Measurements from ENCODE around the gene PLD3. TPM values are rescaled to one million over a fixed set of nuclear protein-coding genes. Genes with fewer than 3 reads are reported as not detected.

Gene PLD3
- total RNA-seq, 1 experiment from 2014 or later, result 310 TPM

- TF ChIP-seq CTCF (conservative IDR thresholded peaks at IDR 0.05; ENCODE audit: low read depth, low read length), result no peak
- no peak for TF ChIP-seq EZH2 (IDR thresholded peaks at IDR 0.05; ENCODE audit: borderline replicate concordance, low read depth, low read length, poor library complexity, severe bottlenecking)
- ChIA-PET CTCF (interaction anchor here (1.6 kb wide), 1 partner anchor 8 kb away, joined by 4 read pairs; no protein-coding TSS in a partner anchor), POLR2A (ENCODE audit: low non-redundant PET) (no interaction called here)
- Histone ChIP-seq H3K4me3 (ENCODE audit: low read depth, low read length, poor library complexity, severe bottlenecking) (no peak overlapping the region), H3K36me3 (ENCODE audit: insufficient read depth, low read length, poor library complexity, severe bottlenecking) (no peaks in the 10 kb centered on the region), H3K27ac (ENCODE audit: low read depth, low read length, poor library complexity, severe bottlenecking) (peak overlapping the region; percentile 17), H3K4me1 (ENCODE audit: insufficient read depth, low read length, poor library complexity, severe bottlenecking) (peaks cover 15% of the 10 kb centered on the region), H3K27me3 (replicated peaks; ENCODE audit: insufficient read depth, low read depth, low read length, poor library complexity) (no peaks in the 10 kb centered on the region), H3K9me3 (ENCODE audit: low read depth, low read length, poor library complexity, severe bottlenecking) (no peaks in the 10 kb centered on the region)
- no peak for DNase-seq (ENCODE audit: low spot score)
- no TSS peak for BruUV-seq (replicated peaks)
- intact Hi-C loops (cut with micrococcal nuclease; ENCODE audit: unreplicated experiment), result no loop called here
These were observed 35.1 kb upstream of the PLD3 start for GRCh38 chr19:40313229-40313983.

GRCh38 chr19:40314656-40315055 is 33.8 kb upstream of the PLD3 start:
- no peaks in the 10 kb centered on the region for H3K9me3 ChIP-seq (ENCODE audit: low read depth, low read length, poor library complexity, severe bottlenecking)

DNA sequence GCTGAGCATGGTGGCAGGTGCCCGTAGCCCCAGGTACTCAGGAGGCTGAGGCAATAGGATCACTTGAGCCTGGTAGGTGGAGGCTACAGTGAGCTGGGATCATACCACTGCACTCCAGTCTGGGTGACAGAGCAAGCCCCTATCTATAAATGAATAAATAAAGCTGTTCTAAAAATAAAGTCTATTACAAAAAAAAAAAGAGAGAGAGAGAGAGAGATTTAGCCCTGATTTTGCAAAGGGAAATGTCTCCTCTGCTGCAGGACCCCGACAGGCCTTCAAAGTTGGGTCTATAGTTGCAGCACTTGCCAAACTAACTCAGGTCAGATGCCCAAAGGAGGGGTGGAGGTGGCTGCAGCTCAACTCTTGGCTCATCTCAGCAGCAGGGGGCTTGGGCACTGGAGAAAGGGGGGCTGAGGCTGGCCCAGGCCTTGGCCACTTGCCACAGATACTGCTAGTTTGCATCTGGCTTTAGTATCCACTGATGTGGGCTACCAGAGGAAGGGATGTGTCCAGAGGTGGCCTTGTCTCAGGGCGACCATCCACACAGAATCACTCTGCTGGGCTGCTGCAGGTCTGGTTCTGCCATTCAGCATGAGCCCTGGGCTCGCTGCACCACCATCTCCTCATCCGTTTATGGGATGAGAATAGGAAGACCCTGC is 32.6 kb upstream of the PLD3 start:
- no peak overlapping the region for H3K27ac ChIP-seq (ENCODE audit: low read depth, low read length, poor library complexity, severe bottlenecking)
- H3K4me1 ChIP-seq (ENCODE audit: insufficient read depth, low read length, poor library complexity, severe bottlenecking), result peaks cover 15% of the 10 kb centered on the region
- H3K9me3 ChIP-seq (ENCODE audit: low read depth, low read length, poor library complexity, severe bottlenecking), result no peaks in the 10 kb centered on the region
- POLR2A ChIA-PET (ENCODE audit: low non-redundant PET), result no interaction called here
- no peak overlapping the region for H3K4me3 ChIP-seq (ENCODE audit: low read depth, low read length, poor library complexity, severe bottlenecking)
- H3K36me3 ChIP-seq (ENCODE audit: insufficient read depth, low read length, poor library complexity, severe bottlenecking), result peaks cover 2% of the 10 kb centered on the region
- intact Hi-C loops (cut with micrococcal nuclease; ENCODE audit: unreplicated experiment), result no loop called here
- no TSS peak for BruUV-seq (replicated peaks)
- TF ChIP-seq CTCF (conservative IDR thresholded peaks at IDR 0.05; ENCODE audit: low read depth, low read length), result no peak
- TF ChIP-seq EZH2 (IDR thresholded peaks at IDR 0.05; ENCODE audit: borderline replicate concordance, low read depth, low read length, poor library complexity, severe bottlenecking), result no peak
- H3K27me3 ChIP-seq (replicated peaks; ENCODE audit: insufficient read depth, low read depth, low read length, poor library complexity), result no peaks in the 10 kb centered on the region
- CTCF ChIA-PET, result interaction anchor here (0.7 to 1.4 kb wide), 2 partner anchors 10 to 1442 kb away, joined by 3 to 5 read pairs; no protein-coding TSS in a partner anchor
- peak; percentile 37 for DNase-seq (ENCODE audit: low spot score)

More at GRCh38 chr19:40314656-40315055, 33.8 kb upstream of the PLD3 start:
- no TSS peak for BruUV-seq (replicated peaks)
- POLR2A ChIA-PET (ENCODE audit: low non-redundant PET), result interaction anchor here (0.8 kb wide), 1 partner anchor 10 kb away, joined by 3 read pairs; no protein-coding TSS in a partner anchor
- intact Hi-C loops (cut with micrococcal nuclease; ENCODE audit: unreplicated experiment), result no loop called here
- peaks cover 15% of the 10 kb centered on the region for H3K4me1 ChIP-seq (ENCODE audit: insufficient read depth, low read length, poor library complexity, severe bottlenecking)
- peak; percentile 50 for DNase-seq (ENCODE audit: low spot score)
- no peak overlapping the region for H3K27ac ChIP-seq (ENCODE audit: low read depth, low read length, poor library complexity, severe bottlenecking)
- CTCF ChIA-PET, result no interaction called here
- H3K27me3 ChIP-seq (replicated peaks; ENCODE audit: insufficient read depth, low read depth, low read length, poor library complexity), result no peaks in the 10 kb centered on the region
- no peak for TF ChIP-seq CTCF (conservative IDR thresholded peaks at IDR 0.05; ENCODE audit: low read depth, low read length)
- TF ChIP-seq EZH2 (IDR thresholded peaks at IDR 0.05; ENCODE audit: borderline replicate concordance, low read depth, low read length, poor library complexity, severe bottlenecking), result no peak
- H3K4me3 ChIP-seq (ENCODE audit: low read depth, low read length, poor library complexity, severe bottlenecking), result no peak overlapping the region
- H3K36me3 ChIP-seq (ENCODE audit: insufficient read depth, low read length, poor library complexity, severe bottlenecking), result no peaks in the 10 kb centered on the region
